IMR-90 (cell line): Measurements from ENCODE around the gene AKAP5. TPM values are rescaled to one million over a fixed set of nuclear protein-coding genes. Genes with fewer than 3 reads are reported as not detected.

ENCODE experiments used
- ATAC-seq: fragments of 200-7000 bp; cut with Tn5 transposase; 2 replicates; pipeline ENCODE4 v1.9.1; 2020; ENCODE audit warnings: low read depth, mild to moderate bottlenecking, moderate library complexity
- BruUV-seq: library from RNA; stranded (reverse); fragments of 400-500 nt; replicated peaks from 2 replicates; lab custom pipeline; 2021; lab: Mats Ljungman, UMichigan
- CTCF ChIA-PET: fragments of 300-600 bp; formaldehyde crosslinking; extraction: SDS; loops from one replicate; lab custom pipeline; 2021; ENCODE audit warnings: antibody characterized with exemption; lab: Yijun Ruan, JAX
- POLR2A ChIA-PET: fragments of 300-600 bp; sonication (Branson Sonifier 250); formaldehyde crosslinking; loops from one replicate; lab custom pipeline; 2022; ENCODE audit warnings: antibody characterized with exemption; ENCODE audit not compliant: unreplicated experiment; lab: Charles Lee
- DNase-seq: peaks from one replicate; pipeline ENCODE4 v3.0.0; 2013
- H2AFZ ChIP-seq: replicated peaks from 2 replicates; pipeline ENCODE3; 2013; ENCODE audit warnings: low read length, mild to moderate bottlenecking; ENCODE audit not compliant: poor library complexity
- H2AK5ac ChIP-seq: 2 replicates; pipeline ENCODE4 v1.6.1; 2013; ENCODE audit warnings: low read depth, low read length, inconsistent platforms
- H2AK9ac ChIP-seq: replicated peaks from 2 replicates; pipeline ENCODE3; 2013; ENCODE audit warnings: mild to moderate bottlenecking, low read depth, low read length, moderate library complexity; ENCODE audit not compliant: poor library complexity
- H2BK120ac ChIP-seq: 2 replicates; pipeline ENCODE4 v1.6.1; 2013; ENCODE audit warnings: low read depth, low read length, inconsistent platforms
- H2BK15ac ChIP-seq: 3 replicates; pipeline ENCODE4 v1.6.1; 2013; ENCODE audit warnings: low read depth, low read length, inconsistent platforms
- H2BK20ac ChIP-seq: 2 replicates; pipeline ENCODE4 v1.6.1; 2013; ENCODE audit warnings: low read depth, mild to moderate bottlenecking, inconsistent platforms, low read length, moderate library complexity
- H2BK5ac ChIP-seq: 2 replicates; pipeline ENCODE4 v1.6.1; 2013; ENCODE audit warnings: mild to moderate bottlenecking, low read depth, low read length, inconsistent platforms; ENCODE audit not compliant: poor library complexity, severe bottlenecking
- H3K14ac ChIP-seq: replicated peaks from 2 replicates; pipeline ENCODE4 v1.6.1; 2013; ENCODE audit warnings: low read depth, low read length, inconsistent platforms
- H3K18ac ChIP-seq: 2 replicates; pipeline ENCODE4 v1.6.1; 2013; ENCODE audit warnings: low read depth, low read length, control low read depth
- H3K23ac ChIP-seq: 2 replicates; pipeline ENCODE4 v1.6.1; 2013; ENCODE audit warnings: low read depth, low read length, inconsistent platforms
- H3K27ac ChIP-seq: 2 replicates; pipeline ENCODE4 v1.5.1; 2013; ENCODE audit warnings: mild to moderate bottlenecking, control low read depth, low read length; ENCODE audit not compliant: insufficient read depth
- H3K27me3 ChIP-seq: 2 replicates; pipeline ENCODE4 v1.6.1; 2013; ENCODE audit warnings: low read length; ENCODE audit not compliant: control insufficient read depth, insufficient read depth
- H3K36me3 ChIP-seq: 2 replicates; pipeline ENCODE4 v1.6.1; 2013; ENCODE audit warnings: low read length, mixed read lengths; ENCODE audit not compliant: control insufficient read depth, insufficient read depth
- H3K4ac ChIP-seq: 2 replicates; pipeline ENCODE4 v1.6.1; 2013; ENCODE audit warnings: low read depth, low read length, inconsistent platforms
- H3K4me1 ChIP-seq: 2 replicates; pipeline ENCODE4 v1.6.1; 2013; ENCODE audit warnings: low read length, mixed read lengths; ENCODE audit not compliant: control insufficient read depth, insufficient read depth
- H3K4me2 ChIP-seq: 2 replicates; pipeline ENCODE4 v1.6.1; 2013; ENCODE audit warnings: low read depth, mild to moderate bottlenecking, control low read depth, low read length, moderate library complexity
- H3K4me3 ChIP-seq: 2 replicates; pipeline ENCODE4 v1.5.1; 2013; ENCODE audit warnings: low read depth, mild to moderate bottlenecking, control low read depth, low read length, moderate library complexity; ENCODE audit not compliant: insufficient read depth
- H3K56ac ChIP-seq: 2 replicates; pipeline ENCODE4 v1.6.1; 2013; ENCODE audit warnings: low read length, inconsistent platforms; ENCODE audit not compliant: insufficient read depth; ENCODE audit errors: extremely low read depth
- H3K79me1 ChIP-seq, 2 experiments: 2 replicates each; pipeline ENCODE4 v1.6.1; 2013; ENCODE audit warnings: low read length in 2 of 2, inconsistent platforms in 1 of 2, low read depth in 1 of 2
- H3K9ac ChIP-seq: 2 replicates; pipeline ENCODE4 v1.6.1; 2013; ENCODE audit warnings: low read depth, low read length, control low read depth
- H3K9me1 ChIP-seq: 2 replicates; pipeline ENCODE4 v1.6.1; 2013; ENCODE audit warnings: low read length, inconsistent platforms; ENCODE audit not compliant: insufficient read depth
- H3K9me3 ChIP-seq: 2 replicates; pipeline ENCODE4 v1.6.1; 2013; ENCODE audit warnings: low read length; ENCODE audit not compliant: control insufficient read depth, insufficient read depth
- H4K20me1 ChIP-seq: 2 replicates; pipeline ENCODE4 v1.6.1; 2013; ENCODE audit warnings: low read length, inconsistent platforms; ENCODE audit not compliant: insufficient read depth
- H4K5ac ChIP-seq: 2 replicates; pipeline ENCODE4 v1.6.1; 2013; ENCODE audit warnings: mild to moderate bottlenecking, low read depth, low read length, control low read depth
- H4K8ac ChIP-seq, 2 experiments: 2 replicates each; pipeline ENCODE4 v1.6.1; 2013; ENCODE audit warnings: low read depth in 2 of 2, low read length in 2 of 2, control low read depth in 1 of 2, inconsistent platforms in 1 of 2
- H4K91ac ChIP-seq: 2 replicates; pipeline ENCODE4 v1.6.1; 2013; ENCODE audit warnings: low read depth, low read length, inconsistent platforms; ENCODE audit not compliant: insufficient read depth
- RAD21 ChIP-seq: IDR thresholded peaks from 2 replicates; pipeline ENCODE4 v1.6.1; 2012; ENCODE audit warnings: low read length, improper control_type of control experiment
- RCOR1 ChIP-seq: IDR thresholded peaks from 2 replicates; pipeline ENCODE4 v1.6.1; 2012; ENCODE audit warnings: mild to moderate bottlenecking, low read length, improper control_type of control experiment; ENCODE audit not compliant: insufficient replicate concordance
- SMC3 ChIP-seq: fragments of 150-350 bp; IDR thresholded peaks from 2 replicates; pipeline ENCODE4 v1.6.1; 2016; ENCODE audit warnings: low read depth, mild to moderate bottlenecking, antibody characterized with exemption, low read length, moderate library complexity
- dilution Hi-C: fragments of 300-500 bp; cut with HindIII; formaldehyde crosslinking; loops from one replicate; pipeline ENCODE4 v1.14.3; 2018; ENCODE audit warnings: low sequenced_read_pairs; ENCODE audit not compliant: unreplicated experiment
- in situ Hi-C: fragments of 300-500 bp; cut with MboI; formaldehyde crosslinking; loops from 3 replicates; pipeline ENCODE4 v1.14.3; 2019; ENCODE audit warnings: low sequenced_read_pairs, inconsistent platforms, mixed read lengths
- intact Hi-C: fragments of 100-400 bp; cut with micrococcal nuclease; formaldehyde crosslinking; loops from 2 replicates; pipeline ENCODE4 v1.10.0; 2022
- polyA plus RNA-seq, 3 experiments: library from polyadenylated mRNA; depleted of rRNA; stranded (reverse); fragments of >200 nt; gene quantifications; 2 replicates each; pipeline ENCODE4 v1.2.3, GENCODE V29; 2012; ENCODE audit warnings: low replicate concordance in 1 of 3
- total RNA-seq: library from RNA; depleted of rRNA; stranded (reverse); fragments of >200 nt; gene quantifications from 2 replicates; pipeline ENCODE4 v1.2.3, GENCODE V29; 2012
- TF ChIP-seq, protein P1 (sequence below): conservative IDR thresholded peaks from 2 replicates; pipeline ENCODE4 v1.5.1; 2012; ENCODE audit warnings: mild to moderate bottlenecking, low read depth, low read length, improper control_type of control experiment

Gene AKAP5
- total and polyA plus RNA-seq, 2 of the 4 experiments (the other 2 are of a cell fraction), result 0.21 to 0.72 TPM

DNA sequence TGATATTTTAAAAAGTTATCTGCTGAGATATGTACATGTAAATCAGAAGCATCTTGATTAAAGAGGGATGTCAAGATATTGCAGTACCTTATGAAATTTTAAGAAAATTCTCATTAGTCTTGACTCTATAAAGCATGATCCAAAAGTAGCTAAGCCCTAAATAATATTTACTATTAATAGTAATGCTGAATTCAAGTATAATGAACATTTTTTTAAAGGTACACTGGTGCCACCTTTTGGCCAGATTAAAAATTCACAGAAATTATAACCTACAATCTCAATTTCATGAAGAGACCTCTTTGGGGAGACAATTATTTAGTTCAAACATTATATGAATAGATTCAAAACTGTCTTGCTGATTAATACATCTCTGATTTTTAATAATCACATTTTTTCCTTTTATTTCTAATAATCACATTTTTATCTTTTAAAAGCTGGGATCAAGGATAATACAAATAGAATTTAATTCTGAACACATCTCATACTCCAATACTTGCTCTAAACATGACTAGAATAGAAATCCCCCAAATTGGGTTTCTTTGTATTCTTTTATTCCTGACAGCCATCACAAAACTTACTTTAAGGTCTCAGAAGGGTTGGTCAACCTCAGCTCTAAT is 13.4 kb downstream of the AKAP5 start:
- ATAC-seq (peak; percentile 56), DNase-seq (peak; percentile 37)
- TF ChIP-seq SMC3 (peak; percentile 63), RAD21 (peak; percentile 62), RCOR1 (no peak)
- TF ChIP-seq, protein P1, sequence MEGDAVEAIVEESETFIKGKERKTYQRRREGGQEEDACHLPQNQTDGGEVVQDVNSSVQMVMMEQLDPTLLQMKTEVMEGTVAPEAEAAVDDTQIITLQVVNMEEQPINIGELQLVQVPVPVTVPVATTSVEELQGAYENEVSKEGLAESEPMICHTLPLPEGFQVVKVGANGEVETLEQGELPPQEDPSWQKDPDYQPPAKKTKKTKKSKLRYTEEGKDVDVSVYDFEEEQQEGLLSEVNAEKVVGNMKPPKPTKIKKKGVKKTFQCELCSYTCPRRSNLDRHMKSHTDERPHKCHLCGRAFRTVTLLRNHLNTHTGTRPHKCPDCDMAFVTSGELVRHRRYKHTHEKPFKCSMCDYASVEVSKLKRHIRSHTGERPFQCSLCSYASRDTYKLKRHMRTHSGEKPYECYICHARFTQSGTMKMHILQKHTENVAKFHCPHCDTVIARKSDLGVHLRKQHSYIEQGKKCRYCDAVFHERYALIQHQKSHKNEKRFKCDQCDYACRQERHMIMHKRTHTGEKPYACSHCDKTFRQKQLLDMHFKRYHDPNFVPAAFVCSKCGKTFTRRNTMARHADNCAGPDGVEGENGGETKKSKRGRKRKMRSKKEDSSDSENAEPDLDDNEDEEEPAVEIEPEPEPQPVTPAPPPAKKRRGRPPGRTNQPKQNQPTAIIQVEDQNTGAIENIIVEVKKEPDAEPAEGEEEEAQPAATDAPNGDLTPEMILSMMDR, result peak; percentile 60
- no peaks in the 10 kb centered on the region for H3K9me1 ChIP-seq
- POLR2A ChIA-PET, result no interaction called here
- H3K27me3 ChIP-seq, result no peaks in the 10 kb centered on the region
- H4K5ac ChIP-seq, result no peak overlapping the region
- H2BK120ac ChIP-seq, result no peak overlapping the region
- H4K91ac ChIP-seq, result no peak overlapping the region
- H3K9me3 ChIP-seq, result no peaks in the 10 kb centered on the region
- no peak overlapping the region for H3K56ac ChIP-seq
- H3K9ac ChIP-seq, result no peak overlapping the region
- H3K4me2 ChIP-seq, result no peak overlapping the region
- 0 out of 2 replicates have a peak, but pooled peaks cover 1% of the 10 kb centered on the region for H3K36me3 ChIP-seq
- intact Hi-C loops, result loop anchor here (1.0 kb wide), 1 partner anchor 134 kb away; no protein-coding TSS in a partner anchor
- H3K14ac ChIP-seq, result no peak overlapping the region
- H4K20me1 ChIP-seq, result no peaks in the 10 kb centered on the region
- no peak overlapping the region for H3K4me3 ChIP-seq
- H2AK9ac ChIP-seq, result no peak overlapping the region
- H3K23ac ChIP-seq, result no peak overlapping the region
- H3K18ac ChIP-seq, result no peak overlapping the region
- H4K8ac ChIP-seq, result no peak overlapping the region
- no peak overlapping the region for H3K4ac ChIP-seq
- in situ Hi-C loops, result loop anchor here (25.0 kb wide), 1 partner anchor 466 kb away; no protein-coding TSS in a partner anchor
- CTCF ChIA-PET, result interaction anchor here (0.6 to 3.0 kb wide), 7 partner anchors 10 to 692 kb away, joined by 3 to 17 read pairs (median 3); no protein-coding TSS in a partner anchor
- H2AK5ac ChIP-seq, result no peak overlapping the region
- H2BK5ac ChIP-seq, result no peak overlapping the region
- no TSS peak for BruUV-seq
- no peak overlapping the region for H2BK15ac ChIP-seq
- no peak overlapping the region for H2AFZ ChIP-seq
- H3K27ac ChIP-seq, result no peak overlapping the region
- 0 out of 4 replicates have a peak, but pooled peaks cover 0 to 2% of the 10 kb centered on the region in 2 experiments for H3K79me1 ChIP-seq
- no peaks in the 10 kb centered on the region for H3K4me1 ChIP-seq
- dilution Hi-C loops, result no loop called here
- no peak overlapping the region for H2BK20ac ChIP-seq
